ENCODE results near the gene HDHD5.

DNA sequence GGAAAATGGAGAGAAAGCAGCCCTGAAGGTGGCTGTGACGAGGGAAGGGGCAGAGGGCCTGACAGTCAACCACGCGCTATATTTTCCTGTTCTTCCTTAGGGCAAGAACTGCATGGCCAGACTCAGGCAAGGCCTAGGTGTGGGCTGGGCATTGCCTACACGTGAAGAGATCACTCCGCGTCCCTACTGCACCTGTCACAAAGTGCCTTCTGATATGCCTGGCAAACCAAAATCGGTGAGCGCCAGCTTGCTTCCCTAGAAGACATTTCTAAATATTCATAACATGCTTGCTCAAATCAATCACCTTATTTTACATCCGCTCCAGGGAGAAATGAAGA, 44.2 kb downstream of the HDHD5 start:
- TF ChIP-seq, protein P1, sequence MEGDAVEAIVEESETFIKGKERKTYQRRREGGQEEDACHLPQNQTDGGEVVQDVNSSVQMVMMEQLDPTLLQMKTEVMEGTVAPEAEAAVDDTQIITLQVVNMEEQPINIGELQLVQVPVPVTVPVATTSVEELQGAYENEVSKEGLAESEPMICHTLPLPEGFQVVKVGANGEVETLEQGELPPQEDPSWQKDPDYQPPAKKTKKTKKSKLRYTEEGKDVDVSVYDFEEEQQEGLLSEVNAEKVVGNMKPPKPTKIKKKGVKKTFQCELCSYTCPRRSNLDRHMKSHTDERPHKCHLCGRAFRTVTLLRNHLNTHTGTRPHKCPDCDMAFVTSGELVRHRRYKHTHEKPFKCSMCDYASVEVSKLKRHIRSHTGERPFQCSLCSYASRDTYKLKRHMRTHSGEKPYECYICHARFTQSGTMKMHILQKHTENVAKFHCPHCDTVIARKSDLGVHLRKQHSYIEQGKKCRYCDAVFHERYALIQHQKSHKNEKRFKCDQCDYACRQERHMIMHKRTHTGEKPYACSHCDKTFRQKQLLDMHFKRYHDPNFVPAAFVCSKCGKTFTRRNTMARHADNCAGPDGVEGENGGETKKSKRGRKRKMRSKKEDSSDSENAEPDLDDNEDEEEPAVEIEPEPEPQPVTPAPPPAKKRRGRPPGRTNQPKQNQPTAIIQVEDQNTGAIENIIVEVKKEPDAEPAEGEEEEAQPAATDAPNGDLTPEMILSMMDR (IDR thresholded peaks at IDR 0.05; ENCODE audit: borderline replicate concordance, extremely low read depth, low read length, poor library complexity, severe bottlenecking) = no peak
- no peak for TF ChIP-seq EZH2 (IDR thresholded peaks at IDR 0.05; ENCODE audit: borderline replicate concordance, low read depth, low read length, severe bottlenecking)

Measured in DND-41 (cell line).